NCI-H1092 treated with DMSO at 0.1 percent for 48 hours (cell line): ENCODE data around the gene OR4D1.

Source experiments
- DNase-seq: peaks from one replicate; lab custom pipeline; 2025; lab: John Stamatoyannopoulos, UW

The OR4D1 gene

GRCh38 chr17:58193641-58194255 lies 45.6 kb downstream of the OR4D1 start:
- DNase-seq = no peak

GRCh38 chr17:58195518-58196123 lies 47.4 kb downstream of the OR4D1 start:
- DNase-seq = no peak

DNA sequence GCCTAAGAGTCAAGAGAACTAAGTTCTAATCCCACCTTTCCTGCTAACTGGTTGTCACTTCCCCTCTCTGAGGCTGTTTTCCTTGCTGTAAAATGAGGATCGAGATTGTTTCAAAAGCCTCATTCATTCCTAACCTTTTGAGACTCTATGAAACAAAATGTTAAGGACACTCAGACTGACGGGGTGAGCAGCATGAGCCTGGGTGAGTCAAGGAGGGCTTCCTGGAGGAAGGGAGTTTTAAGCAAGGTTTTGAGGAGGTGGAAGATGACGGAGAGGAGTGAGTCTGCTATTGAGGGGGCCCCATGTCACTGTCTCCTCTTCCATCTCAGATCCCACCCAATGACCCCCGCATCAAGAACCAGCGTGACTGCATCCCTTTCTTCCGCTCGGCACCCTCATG lies 48.4 kb downstream of the OR4D1 start:
- no peak for DNase-seq

DNA sequence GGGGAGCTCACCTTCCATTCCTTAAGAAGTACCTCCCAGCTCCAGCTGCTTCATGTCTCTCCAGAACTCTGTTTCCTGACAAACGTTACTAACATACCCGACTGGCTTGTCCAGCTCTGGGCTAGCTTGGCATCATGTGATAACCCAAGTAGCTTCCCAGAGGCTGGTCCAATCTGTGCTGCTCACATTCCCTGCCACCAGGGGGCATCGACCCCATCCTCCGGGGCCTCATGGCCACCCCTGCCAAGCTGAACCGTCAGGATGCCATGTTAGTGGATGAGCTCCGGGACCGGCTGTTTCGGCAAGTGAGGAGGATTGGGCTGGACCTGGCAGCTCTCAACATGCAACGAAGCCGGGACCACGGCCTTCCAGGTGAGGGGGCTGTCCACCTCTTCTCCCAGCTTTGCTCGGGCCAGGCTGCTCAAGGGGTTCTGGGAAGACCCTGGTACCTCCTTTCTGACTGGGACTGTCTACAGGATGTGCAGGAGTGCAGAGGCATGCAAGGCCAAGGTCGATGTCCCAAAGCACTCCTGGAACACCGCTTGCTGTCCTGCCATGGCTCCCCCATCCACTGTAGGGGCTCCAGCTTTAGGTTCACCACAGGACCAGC lies 51.9 kb downstream of the OR4D1 start:
- DNase-seq = peak; percentile 28

DNA sequence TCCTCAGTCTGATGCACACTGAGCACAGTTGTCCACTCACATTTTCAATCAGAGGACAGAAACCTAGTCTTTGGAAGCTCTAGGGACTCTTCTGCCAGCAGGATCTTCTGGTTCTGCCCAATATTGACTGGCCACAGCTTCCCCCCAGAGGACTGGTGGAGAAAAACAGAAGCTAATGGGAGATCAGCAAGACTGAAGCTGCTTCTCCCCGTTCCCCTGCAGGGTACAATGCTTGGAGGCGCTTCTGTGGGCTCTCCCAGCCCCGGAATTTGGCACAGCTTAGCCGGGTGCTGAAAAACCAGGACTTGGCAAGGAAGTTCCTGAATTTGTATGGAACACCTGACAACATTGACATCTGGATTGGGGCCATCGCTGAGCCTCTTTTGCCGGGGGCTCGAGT lies 54.7 kb downstream of the OR4D1 start:
- no peak for DNase-seq

- DNase-seq = no peak
Observed at GRCh38 chr17:58204796-58205195, 56.6 kb downstream of the OR4D1 start.

DNA sequence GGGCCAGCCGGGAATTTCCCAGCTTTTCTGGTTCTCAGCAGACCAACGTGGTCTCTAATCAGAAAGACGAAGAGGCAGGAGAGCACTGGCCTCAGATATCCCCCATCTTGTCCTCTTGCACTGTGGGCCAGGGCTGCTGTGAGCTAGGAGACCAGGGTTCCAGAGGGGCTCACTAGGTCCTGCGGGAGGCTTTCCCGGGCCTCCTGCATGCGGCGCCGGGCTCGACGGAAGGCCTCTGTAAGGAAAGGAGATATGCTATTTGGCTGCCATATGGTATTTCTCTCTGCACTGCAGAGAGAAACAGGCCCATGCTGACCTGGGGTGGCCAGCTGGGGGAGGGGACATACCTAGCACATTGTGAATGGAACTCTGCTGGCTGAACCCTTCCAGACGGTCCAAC lies 57.8 kb downstream of the OR4D1 start:
- DNase-seq = no peak

DNA sequence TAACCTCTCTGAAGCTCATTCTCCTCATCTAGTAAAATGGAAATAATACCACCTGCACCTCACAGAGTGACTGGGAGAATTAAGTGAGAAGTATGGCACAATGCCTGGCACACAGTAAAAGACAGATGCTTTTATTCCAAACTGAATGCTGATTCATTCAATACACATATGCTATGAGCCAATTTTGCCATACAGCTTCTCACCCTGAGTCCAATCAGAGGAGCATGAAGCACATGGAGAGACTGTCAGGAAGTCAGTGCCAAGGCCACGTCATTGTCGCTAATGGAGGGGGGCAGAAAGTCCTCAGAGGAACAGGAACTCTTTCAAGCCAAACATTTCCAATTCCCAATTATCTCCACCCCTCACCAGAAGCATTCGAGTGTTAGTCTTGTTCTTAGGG lies 59.3 kb downstream of the OR4D1 start:
- no peak for DNase-seq

DNA sequence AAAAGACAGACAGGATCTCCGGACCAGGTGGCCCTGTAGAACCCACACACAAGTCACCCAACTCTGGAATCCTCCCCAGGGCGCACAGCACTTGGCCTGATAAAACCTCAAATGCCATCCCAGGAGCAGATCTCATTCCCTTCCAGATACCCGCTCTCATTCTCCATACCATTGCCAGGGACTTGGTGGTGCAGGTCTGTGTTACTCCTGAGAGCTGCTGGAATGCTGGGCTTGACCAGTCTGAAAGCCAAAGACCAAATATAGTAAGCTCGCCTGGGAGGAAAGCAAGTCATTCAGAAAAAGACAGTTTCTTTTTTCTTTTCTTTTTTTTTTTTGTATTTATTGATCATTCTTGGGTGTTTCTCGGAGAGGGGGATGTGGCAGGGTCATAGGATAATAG lies 60.2 kb downstream of the OR4D1 start:
- no peak for DNase-seq
